ENCODE results near the gene SLCO4A1.

The SLCO4A1 gene

DNA sequence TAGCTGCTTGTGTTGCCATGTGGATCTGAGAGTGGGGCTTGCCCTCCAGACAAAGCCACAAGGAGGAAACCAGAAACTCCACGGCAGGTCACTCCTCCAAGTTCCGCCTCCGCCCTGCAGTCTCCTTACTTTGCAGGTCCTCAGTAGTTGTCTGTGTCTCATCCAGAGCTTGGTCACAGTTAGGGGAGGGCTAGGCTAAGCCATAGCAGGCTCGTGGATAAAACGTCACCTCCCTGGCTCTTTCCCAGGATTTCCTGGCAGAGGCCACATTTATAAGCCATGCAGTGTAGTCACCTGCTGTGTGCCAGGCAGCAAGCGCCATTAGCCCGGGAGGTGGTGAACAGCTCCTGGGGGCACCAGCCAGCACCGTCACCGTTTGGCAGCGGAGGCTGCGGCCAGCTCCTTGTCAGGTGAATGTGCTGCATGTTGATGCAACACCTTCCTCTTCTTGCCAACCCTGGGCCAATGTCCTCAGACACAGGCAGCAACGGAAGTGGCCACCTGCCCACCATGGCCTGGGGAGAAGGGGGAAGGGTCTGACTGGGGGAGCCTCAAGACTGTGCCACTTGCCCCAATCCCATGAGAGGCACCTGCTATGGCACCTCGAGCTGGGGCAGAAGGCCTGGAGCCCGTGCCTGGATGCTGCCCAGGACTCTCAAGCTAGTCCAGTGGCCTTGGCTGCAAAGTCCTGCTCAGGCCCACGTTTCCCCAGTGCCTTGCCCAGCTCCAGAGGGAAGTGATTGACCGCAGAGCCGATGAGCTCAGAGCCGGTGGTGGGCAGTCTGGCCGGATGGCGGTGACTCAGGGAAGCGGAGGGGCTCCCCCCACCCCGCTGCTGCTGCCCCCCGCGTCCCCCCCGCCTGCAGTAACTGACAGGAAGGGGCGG is 39.0 kb upstream of the SLCO4A1 start:
- peak overlapping the region; percentile 70 for H3K4me3 ChIP-seq (ENCODE audit: low read length)
- no peaks in the 10 kb centered on the region for H3K9me3 ChIP-seq (ENCODE audit: control insufficient read depth, insufficient read depth, low read length)
- H3K36me3 ChIP-seq (ENCODE audit: control insufficient read depth, low read length) = no peaks in the 10 kb centered on the region
- H3K9me2 ChIP-seq (replicated peaks; ENCODE audit: control insufficient read depth, low read length) = no peaks in the 10 kb centered on the region
- TF ChIP-seq EZH2phosphoT487 (IDR thresholded peaks at IDR 0.05; ENCODE audit: borderline replicate concordance, low read length) = no peak
- TF ChIP-seq, protein P1, sequence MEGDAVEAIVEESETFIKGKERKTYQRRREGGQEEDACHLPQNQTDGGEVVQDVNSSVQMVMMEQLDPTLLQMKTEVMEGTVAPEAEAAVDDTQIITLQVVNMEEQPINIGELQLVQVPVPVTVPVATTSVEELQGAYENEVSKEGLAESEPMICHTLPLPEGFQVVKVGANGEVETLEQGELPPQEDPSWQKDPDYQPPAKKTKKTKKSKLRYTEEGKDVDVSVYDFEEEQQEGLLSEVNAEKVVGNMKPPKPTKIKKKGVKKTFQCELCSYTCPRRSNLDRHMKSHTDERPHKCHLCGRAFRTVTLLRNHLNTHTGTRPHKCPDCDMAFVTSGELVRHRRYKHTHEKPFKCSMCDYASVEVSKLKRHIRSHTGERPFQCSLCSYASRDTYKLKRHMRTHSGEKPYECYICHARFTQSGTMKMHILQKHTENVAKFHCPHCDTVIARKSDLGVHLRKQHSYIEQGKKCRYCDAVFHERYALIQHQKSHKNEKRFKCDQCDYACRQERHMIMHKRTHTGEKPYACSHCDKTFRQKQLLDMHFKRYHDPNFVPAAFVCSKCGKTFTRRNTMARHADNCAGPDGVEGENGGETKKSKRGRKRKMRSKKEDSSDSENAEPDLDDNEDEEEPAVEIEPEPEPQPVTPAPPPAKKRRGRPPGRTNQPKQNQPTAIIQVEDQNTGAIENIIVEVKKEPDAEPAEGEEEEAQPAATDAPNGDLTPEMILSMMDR (IDR thresholded peaks at IDR 0.05; ENCODE audit: low read depth, low read length, poor library complexity, severe bottlenecking) = no peak
- no peaks in the 10 kb centered on the region for H3K27me3 ChIP-seq (ENCODE audit: control insufficient read depth, low read length)
- peak overlapping the region; percentile 90 for H3K4me2 ChIP-seq (ENCODE audit: low read length)
- H4K20me1 ChIP-seq (ENCODE audit: control insufficient read depth, insufficient read depth, low read depth, low read length) = no peaks in the 10 kb centered on the region
- H3F3A ChIP-seq (ENCODE audit: control insufficient read depth, insufficient read depth) = peaks cover 33% of the 10 kb centered on the region
- H3K27ac ChIP-seq (ENCODE audit: low read depth, low read length) = peak overlapping the region; percentile 96
- H3K79me2 ChIP-seq (ENCODE audit: control insufficient read depth, low read length) = no peaks in the 10 kb centered on the region
- H3K4me1 ChIP-seq (ENCODE audit: control insufficient read depth, low read length) = peaks cover 80% of the 10 kb centered on the region

DNA sequence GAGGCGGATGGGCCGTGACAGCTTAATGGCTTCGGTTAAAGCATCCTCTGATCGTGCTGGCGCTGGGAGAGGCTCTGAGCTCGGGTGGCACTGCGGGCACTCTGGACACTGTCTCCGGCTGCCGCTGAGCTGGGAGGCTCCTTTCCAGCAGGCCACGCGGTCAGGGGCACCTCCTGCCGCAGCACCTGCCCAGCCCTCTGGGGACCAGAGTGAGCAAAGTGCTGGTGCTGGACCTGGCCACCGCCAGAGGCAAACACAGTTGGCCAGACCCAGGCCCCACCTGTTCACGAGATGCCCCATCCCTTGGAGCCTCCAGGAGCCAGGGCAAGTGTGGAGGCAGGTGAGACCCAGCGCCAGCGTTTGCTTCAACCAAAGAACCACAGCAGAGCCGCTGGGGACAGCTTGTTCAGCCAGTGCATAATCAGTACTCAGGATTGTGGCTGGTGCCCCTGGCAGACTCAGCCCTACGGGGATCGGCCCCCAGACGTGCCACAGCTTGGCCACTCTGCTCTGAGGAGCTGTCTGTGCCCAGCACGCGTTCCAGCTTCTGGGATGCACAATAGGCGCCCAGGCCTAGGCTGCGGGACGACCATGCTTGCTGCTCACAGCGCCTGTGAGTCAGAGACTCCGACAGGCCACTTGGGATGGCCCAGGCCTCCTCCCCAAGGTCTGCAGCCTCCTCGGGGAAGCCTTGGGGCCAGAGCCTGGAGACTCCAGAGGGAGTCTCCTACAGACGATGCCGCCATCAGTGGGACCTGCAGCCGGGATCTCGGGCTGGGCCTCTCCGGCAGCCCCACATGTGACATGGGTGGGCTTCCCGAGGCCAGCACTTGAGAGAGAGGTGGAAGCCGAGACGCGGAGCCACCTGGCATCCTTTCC is 38.2 kb upstream of the SLCO4A1 start:
- H3K27ac ChIP-seq (ENCODE audit: low read depth, low read length) = peak overlapping the region; percentile 96
- H3F3A ChIP-seq (ENCODE audit: control insufficient read depth, insufficient read depth) = peaks cover 33% of the 10 kb centered on the region
- H3K9me2 ChIP-seq (replicated peaks; ENCODE audit: control insufficient read depth, low read length) = no peaks in the 10 kb centered on the region
- H3K4me3 ChIP-seq (ENCODE audit: low read length) = peak overlapping the region; percentile 70
- no peaks in the 10 kb centered on the region for H3K27me3 ChIP-seq (ENCODE audit: control insufficient read depth, low read length)
- peak overlapping the region; percentile 90 for H3K4me2 ChIP-seq (ENCODE audit: low read length)
- H3K36me3 ChIP-seq (ENCODE audit: control insufficient read depth, low read length) = no peaks in the 10 kb centered on the region
- no peaks in the 10 kb centered on the region for H3K9me3 ChIP-seq (ENCODE audit: control insufficient read depth, insufficient read depth, low read length)
- TF ChIP-seq EZH2phosphoT487 (IDR thresholded peaks at IDR 0.05; ENCODE audit: borderline replicate concordance, low read length) = no peak
- TF ChIP-seq, protein P1 (IDR thresholded peaks at IDR 0.05; ENCODE audit: low read depth, low read length, poor library complexity, severe bottlenecking) = no peak
- H4K20me1 ChIP-seq (ENCODE audit: control insufficient read depth, insufficient read depth, low read depth, low read length) = no peaks in the 10 kb centered on the region
- H3K79me2 ChIP-seq (ENCODE audit: control insufficient read depth, low read length) = no peaks in the 10 kb centered on the region
- peaks cover 79% of the 10 kb centered on the region for H3K4me1 ChIP-seq (ENCODE audit: control insufficient read depth, low read length)

DNA sequence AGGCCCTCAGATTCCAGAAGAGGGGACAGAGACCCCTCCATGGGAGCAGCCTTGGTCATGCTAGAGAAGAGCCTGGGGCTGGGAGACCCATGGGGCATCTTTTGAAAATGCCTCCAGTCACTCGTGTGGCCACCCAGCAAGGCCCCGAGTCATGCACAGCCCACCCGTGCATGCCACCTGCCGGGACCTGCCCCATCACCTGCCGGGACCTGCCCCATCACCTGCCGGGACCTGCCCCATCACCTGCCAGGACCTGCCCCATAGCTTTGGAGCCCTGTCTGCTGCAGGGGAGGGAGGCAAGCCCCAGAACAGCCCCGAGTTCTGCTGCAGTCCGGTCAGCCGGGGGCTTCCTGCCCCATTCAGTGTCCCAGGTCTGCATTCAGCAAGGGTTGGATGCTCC is 37.5 kb upstream of the SLCO4A1 start:
- Histone ChIP-seq H3K4me3 (ENCODE audit: low read length) (peak overlapping the region; percentile 70), H3K79me2 (ENCODE audit: control insufficient read depth, low read length) (no peaks in the 10 kb centered on the region), H3K9me2 (replicated peaks; ENCODE audit: control insufficient read depth, low read length) (no peaks in the 10 kb centered on the region), H3K4me2 (ENCODE audit: low read length) (peak overlapping the region; percentile 90), H3K27ac (ENCODE audit: low read depth, low read length) (peak overlapping the region; percentile 96), H3F3A (ENCODE audit: control insufficient read depth, insufficient read depth) (peaks cover 33% of the 10 kb centered on the region), H3K36me3 (ENCODE audit: control insufficient read depth, low read length) (no peaks in the 10 kb centered on the region), H3K27me3 (ENCODE audit: control insufficient read depth, low read length) (no peaks in the 10 kb centered on the region), H3K9me3 (ENCODE audit: control insufficient read depth, insufficient read depth, low read length) (no peaks in the 10 kb centered on the region), H4K20me1 (ENCODE audit: control insufficient read depth, insufficient read depth, low read depth, low read length) (no peaks in the 10 kb centered on the region), H3K4me1 (ENCODE audit: control insufficient read depth, low read length) (peaks cover 82% of the 10 kb centered on the region)
- TF ChIP-seq, protein P1 (IDR thresholded peaks at IDR 0.05; ENCODE audit: low read depth, low read length, poor library complexity, severe bottlenecking) = no peak
- TF ChIP-seq EZH2phosphoT487 (IDR thresholded peaks at IDR 0.05; ENCODE audit: borderline replicate concordance, low read length) = no peak

Data from DOHH2 (cell line).